Superior temporal gyrus (tissue), 1 donor: ENCODE results near the gene CAST.

Source experiments
- DNase-seq: peaks from one replicate; pipeline ENCODE4 v3.0.0-alpha.2; 2016; ENCODE audit errors: extremely low spot score

CAST gene

DNA sequence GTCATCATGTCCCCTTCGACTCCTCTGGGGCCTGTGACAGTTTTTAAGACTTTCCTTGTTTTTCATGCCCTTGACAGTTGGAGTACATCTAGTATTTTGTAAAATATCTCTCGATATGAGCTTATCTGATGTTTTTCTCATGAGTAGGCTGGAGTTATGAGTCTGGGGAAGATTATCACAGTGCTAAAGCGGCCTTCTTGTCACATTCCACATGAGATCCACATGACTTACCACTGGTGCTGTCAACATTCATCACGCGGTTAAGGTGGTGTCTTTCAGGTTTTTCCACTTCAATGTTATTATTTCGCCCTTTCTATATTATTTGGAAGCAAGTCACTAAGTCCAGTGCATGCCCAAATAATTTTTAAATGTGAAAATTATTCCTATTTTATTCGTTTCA lies 17.1 kb upstream of the CAST start:
- no peak for DNase-seq

DNA sequence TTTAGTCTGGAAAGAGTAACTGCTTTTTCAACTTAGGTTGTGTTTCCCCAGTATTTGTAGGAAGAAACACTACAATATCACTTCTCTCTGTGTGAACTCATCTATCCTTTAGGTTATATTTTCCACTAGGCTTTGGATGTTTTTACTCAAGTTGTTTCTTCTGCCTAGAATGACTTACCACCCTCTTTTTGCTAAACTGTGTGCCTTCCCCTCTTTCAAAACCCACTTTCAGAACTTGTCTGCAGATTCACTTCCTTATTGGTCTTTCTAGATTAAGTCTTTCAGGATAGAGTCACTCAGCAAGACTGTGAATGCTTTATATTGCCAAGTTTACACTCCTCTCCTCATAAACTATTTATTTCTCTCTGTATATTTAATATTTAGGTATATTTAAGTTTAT lies 14.2 kb upstream of the CAST start:
- DNase-seq, result no peak

DNA sequence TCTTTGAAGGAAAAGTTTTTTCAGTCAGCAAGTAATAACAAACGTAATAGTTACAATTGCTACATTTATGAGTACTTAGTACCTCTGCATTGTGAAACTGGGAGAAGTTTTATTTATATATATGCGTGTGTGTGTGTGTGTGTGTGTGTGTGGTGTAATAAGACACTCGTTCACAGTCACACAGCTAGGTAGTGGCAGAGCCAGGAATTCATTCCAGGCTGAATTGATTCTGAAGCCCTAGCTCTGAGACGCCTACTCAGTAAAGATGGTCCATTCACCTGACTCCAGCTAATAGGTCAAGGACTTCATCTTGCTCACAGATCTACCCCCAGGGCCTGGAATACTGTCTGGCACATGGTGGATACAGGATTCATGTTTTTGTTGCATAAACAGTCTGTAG lies 13.6 kb upstream of the CAST start:
- no peak for DNase-seq

DNA sequence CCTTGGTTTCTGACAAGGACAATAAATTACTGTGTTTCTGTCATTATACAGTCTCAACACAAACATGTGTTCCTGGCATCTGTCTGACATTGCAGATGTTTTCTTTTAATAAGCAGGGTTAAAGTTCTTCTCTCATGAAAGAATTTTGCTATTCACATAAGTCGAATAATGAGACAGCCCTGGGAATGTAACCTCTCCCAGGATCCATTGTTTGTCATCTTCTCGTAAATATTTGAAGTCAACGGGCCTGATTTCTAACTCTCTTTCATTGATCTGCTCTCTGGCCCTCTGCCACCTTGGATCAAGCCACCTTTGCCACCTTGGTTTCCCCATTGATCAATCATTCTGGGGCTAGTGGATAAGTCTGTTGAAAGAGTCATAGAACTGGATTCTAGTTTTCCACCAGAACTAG lies 12.9 kb upstream of the CAST start:
- DNase-seq, result no peak

DNA sequence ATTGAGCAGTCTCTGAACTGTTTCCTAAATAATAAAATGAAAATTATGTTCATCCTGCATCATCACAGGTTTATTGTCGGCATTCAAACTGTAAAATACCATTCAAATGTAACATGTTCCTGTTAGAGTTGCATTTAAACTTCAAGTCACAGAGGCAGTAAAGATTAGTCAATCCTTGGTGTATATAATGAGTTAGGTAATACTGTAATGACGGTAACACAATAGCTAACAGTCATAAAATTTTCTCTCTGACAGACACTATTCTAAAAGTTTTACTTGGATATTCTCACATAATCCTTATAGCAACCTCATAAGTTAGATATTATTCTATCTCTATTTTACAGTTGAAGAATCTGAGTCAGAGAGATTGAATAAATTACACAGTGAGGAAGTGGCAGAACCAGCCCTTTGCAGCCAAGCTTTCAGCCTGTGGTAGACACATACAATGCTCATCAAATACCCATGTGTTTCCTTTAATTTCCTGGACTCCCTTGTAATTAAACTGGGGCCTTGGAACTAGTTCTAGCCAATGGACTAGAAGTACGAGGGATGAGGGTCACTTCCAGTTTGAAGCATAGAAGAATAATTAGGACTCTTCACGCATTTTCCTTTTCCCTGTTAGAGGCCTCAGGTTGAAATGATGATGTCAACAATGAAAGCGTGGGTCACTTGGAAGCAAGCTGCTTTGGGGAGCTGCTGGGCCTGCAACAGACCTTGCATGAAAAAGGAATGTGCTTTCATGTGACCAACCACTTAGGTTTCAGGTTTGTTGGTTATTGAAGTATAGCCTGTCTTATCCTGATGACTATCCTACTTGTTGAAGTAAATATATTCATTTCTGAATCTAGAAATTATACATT lies 12.3 kb upstream of the CAST start:
- no peak for DNase-seq

DNA sequence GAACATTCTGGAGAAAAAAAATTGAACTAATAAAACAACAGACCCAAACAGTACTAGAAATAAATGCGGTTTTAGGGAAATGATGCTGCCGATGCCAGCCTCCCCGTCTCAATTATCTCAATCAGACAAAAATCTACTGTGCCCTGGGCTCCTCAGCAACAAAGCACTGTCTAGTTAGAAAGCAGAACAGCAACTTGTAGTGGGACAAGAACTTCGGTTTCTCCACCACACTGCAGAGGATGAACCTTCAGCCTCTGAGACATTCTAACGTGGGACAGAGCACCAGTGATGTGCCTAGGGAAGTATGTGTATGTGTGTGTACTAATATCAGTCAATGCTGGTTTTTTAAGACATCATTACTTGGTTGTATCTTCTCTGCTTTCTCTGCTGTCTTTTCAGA lies 11.1 kb upstream of the CAST start:
- no peak for DNase-seq

DNA sequence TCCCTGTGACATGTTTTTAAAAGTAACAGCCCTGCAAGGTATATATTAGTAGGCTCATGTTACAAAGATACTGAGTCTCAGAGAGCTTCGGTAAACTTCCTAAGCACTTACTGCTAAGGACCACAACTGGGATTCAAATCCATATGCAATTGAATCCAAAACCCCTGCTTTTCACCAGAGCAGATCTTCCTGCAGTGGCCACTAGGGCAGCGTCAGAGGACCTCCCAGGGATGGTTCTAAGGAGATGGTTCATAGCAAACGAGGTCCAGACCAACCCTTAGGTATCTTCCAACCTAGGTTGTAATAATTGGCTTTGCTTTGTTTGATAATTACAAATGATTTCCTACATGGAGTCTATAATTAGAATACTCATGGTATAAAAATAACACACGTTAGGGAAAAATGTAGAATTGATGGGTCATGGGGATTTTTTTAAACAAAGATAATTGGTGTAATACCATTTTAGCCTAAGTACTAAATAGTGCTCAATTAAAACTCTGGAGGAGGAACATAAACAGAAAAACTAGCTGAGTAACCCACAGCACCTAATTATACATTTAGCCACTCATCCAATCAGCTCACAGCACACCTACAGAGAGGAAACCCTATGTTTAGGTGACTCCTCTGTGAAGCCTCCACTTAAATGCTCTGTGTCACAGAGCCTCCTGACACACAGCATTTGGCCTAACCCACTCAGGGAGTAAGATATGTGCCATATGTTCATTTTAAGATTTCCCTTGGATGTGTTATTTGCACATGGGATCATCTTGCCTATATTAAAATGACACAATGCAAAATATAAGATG lies 10.0 kb upstream of the CAST start:
- DNase-seq, result no peak

DNA sequence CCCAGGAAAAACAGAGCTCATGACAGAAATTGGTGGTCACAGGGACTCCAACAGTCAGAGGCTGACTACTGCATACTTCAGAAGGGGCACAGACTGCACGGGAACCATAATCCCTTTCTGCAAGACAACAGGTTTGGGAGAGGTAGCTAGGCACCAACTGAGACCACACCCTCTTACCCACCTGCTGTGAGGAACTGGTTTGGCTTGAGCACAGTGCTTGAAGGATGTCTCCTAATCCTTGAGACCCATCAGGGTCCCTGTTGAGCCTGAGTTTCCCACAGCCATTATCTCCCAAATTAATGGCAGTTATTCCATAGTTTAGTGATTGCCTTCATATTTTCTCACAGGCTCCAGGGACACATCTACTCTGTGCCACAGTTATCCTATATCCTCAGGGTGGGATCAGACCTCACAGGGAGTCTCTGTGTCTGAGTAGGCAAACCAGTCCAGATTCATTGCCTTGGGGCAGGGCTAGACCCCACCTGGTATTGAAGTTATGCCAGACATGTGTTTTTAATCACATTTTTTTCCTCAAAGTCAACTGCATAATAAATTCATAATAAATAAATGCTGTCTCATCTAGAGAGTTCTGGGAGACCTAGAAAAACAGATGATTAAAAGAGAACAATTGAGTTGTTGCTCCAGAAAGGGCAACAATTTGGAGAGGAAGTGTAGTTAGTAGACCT lies 9.3 kb upstream of the CAST start:
- DNase-seq, result no peak

DNA sequence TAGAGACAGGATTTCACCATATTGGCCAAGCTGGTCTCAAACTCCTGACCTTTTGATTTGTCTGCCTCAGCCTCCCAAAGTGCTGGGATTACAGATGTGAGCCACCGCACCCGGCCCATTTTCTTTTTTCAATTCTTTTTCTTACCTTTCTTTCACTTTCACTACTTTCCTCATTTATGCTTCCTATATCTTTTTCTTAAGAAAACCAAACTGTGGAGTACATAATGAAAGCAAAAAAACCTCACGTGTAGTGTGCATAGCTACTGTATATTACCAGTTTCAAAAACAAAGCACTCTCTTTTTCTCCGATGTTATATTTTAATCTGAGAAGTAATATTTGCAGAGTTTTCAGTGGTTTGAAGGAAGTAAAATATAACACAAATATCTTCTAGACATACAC lies 8.0 kb upstream of the CAST start:
- no peak for DNase-seq

DNA sequence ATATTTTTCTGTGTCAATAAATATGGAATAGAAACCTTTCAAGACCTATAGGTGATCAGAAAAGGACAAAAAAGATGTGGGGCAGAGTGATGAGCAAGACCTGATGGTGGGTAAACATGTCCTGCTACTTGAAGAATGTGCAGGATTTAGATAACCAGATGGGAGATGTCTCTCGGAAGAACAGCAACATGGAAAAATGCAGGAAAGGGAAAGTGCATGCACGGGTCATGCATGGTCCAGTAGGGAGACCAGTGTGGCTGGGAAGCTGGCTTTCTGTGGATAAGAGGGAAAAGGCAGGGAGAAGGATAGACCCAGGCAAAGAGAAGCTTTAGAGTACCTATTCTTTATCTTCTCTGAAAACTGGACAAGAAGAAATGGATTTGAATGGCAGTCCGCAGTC lies 7.1 kb upstream of the CAST start:
- no peak for DNase-seq

DNA sequence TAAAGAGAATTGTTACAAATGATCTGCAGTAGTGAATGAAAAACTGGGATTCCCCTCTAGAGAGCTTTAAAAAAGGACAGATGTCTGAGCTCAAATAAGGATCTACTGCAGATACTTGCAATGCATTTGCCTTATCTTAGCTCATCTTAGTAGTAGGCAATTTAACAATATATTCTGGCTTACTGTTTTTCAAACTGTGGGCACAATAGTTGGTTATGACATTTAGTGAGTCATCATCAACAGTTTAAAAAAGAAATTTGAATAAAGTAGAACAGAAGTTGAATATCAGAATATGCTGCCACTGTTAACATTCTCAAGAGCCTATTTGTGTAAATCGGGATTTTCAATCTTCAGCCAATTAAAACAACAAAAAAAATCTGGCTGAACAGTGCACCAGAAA lies 6.7 kb upstream of the CAST start:
- DNase-seq, result no peak

DNA sequence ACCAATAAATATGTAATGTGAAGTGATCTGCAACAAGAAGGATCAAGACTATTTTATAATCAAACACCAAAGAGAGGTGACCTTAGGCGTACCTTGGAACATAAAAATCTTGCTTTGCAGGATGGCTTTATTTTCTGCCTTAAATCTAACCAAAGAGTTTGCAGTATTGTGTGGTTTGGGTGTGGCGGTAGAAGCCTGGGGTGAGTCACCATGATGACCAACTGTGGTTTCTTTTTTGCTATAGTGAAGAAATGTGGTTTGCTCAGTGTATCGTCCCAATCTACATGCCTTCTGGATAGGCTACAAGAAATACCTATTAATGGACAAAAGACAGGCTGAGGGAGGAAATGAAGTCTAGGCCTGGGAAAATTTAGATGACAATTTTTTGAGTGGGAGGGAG lies 5.1 kb upstream of the CAST start:
- DNase-seq, result no peak

DNA sequence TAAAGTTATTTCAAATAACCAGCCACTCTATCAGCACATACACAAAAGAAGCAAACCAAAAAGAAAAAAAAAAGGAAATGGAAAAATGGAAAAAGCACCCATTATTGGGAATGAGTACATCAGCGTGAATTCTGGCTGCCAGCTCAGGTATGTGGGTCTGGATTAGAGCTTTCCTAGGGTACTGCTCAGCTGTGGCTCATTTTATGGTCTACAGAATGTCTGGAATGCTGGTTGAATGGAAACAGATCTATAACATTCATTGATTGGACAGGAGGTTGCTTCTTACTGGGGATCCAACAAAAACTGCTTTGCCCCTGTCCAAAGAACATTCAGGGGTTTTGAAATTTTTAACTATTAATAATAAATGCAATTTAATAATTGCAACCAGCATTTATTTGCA lies 3.9 kb upstream of the CAST start:
- DNase-seq, result no peak

DNA sequence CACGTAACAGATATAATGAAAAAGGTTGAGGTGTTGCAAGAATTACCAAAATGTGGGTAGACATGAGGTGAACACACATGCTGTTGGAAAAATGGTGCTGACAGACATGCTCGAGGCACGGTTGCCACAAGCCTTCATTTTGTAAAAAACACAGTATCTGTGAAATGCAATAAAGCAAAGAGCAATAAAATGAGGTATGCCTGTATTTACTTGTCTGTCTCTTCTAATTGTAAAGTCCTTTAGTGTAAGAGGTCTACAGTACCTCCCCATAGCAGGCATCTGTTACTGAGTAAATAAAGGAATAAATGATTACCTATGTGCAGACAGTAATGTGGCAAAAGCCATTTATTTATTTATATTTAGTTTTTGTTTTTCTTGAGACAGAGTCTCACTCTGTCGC lies 3.0 kb upstream of the CAST start:
- DNase-seq, result no peak

DNA sequence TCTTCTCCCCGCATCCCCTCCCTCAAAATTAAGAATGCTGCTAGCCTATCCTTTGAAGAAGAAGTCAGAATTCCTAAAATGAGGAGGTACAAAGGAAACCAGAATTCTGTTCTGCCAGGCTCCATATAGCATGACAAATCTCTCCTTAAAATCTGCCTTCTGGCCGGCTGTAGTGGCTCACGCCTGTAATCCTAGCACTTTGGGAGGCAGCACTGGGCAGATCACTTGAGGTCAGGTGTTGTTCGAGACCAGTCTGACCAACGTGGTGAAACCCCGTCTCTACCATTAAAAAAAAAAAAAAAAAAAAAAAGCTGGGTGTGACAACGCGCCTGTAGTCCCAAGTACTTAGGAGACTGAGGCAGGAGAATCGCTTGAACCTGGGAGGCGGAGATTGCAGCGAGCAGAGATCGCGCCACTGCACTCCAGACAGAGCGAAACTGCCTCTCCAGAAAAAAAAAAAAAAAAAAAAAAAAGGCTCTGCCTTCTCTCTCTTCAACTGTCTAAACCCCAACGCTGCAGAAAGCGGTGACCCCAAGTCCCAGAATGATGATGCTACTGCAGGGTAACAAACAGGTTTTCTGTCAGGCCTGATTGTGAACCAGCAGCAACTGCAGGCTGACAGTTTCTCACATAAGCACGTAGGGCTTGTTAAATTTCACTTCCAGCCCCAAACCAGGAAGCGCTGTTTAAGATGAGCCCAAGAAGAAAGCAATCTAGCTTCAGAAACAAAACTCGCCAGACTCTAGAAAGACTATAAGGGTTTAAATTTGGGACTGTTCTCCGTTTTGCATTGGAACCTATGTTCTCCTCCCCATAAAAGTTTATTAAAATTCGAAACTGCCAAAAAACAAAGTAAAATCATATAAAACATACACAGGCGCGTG lies 963 bp upstream of the CAST start:
- DNase-seq, result peak; percentile 69

DNA sequence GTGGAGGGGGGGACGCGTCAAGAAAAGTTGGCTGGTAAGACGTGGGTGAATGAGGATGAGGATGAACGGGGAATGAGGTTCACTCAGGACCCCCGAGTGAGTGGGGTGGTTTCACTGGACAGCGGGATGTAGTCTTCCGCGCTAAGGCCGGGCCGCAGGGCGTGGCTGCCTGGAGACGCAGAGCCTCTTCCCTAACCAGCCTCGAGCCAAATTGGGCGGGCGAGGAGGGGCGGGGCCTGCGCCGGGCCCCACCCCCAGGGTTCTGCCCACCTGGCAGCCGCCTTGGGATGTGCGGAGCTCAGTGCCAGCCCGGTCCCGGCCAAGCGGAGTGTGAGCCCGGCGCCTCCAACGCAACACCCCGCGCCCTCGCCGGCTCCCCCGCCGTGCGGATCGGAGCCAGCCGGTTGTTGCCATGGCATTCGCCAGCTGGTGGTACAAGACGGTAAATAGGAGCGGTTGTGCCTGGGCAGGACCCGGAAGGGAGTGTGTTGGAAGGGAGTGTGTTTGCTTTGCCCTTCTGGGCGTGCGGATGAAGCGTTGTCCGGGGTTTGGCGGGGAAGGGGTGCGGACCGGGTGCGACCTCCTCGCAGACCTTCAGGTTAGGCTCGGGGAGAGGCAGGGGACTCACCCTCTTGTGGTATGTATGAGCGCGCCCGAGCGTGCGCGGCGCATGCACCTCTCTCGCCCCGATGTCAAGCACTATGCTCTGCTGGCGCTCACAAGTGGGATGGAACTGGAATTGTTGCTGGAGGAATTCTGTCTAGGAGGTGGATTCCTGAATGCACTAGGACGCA lies 746 bp downstream of the CAST start:
- DNase-seq, result peak; percentile 84

DNA sequence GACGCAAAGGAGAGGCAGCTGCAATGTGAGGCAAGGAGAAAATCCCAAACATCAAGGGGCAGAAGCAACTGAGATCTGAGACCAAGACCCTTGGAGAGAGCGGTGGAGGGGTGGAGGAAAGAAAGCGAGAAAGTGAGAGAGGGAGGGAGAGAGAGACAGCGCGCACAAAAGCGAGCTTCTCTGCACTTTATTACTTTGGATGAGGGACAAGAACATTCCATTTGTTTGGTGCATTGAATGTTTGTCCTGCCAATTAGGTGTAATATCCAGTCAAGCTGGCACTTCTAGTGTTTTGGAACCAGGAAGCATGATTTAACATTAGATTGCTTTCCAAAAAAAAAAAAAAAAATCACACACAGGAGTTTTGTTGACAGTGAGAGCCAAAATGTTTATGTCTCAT lies 1.4 kb downstream of the CAST start:
- DNase-seq, result peak; percentile 44

DNA sequence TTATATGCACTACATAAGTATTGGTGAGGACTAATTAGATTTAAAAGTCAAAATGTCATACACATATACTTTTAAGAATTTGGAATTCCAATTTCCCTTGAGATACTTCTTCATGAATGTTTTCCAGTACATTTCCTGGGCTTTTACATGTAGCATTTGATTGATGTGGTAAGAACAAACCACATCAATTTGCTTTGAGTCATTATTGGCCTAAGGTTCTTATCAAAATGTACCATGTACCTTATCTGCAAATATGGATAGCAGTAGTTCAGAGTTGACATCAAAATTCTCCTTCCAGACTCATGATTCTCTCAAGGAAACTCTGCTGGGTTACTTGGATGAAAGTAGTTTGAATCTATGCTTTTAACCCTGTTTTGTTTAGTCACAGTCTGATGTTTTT lies 2.5 kb downstream of the CAST start:
- no peak for DNase-seq

DNA sequence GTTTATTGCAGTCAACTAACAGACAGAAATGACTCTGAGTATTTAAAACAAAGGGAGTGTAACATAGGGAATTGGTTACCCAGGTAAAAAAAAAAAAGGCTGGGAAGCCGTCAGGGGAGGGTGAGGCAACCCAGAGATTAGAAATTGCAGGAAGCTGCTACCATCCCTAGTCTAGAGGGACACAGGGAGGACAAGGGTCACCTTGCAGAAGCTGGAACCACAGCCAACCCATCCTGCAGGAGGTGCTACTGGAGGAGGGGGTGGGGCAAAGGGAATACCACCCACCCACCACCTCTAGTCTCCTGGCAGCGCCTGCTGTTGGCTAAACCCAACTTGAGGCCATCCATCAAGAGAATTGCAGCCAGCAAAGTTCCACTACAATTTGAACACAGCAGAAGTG lies 6.5 kb downstream of the CAST start:
- DNase-seq, result no peak

DNA sequence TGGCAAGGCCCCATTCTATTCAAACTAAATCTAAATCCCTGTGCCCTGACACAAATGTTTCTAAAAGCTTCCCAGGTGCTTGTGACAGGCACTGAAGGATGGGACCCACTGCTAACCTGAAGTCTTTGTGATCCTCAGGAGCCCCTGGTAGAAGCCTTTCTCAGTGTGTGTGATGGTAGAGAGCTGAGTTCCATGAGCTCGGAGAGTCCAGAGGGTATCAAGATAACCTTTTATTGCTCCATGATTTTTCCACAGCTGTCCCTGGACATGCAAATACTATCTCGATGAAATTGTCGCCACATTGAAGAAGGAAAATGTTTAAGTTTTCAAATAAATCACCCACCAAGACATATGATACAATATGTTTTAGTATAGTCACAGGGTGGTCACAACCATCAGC lies 7.7 kb downstream of the CAST start:
- DNase-seq, result no peak

DNA sequence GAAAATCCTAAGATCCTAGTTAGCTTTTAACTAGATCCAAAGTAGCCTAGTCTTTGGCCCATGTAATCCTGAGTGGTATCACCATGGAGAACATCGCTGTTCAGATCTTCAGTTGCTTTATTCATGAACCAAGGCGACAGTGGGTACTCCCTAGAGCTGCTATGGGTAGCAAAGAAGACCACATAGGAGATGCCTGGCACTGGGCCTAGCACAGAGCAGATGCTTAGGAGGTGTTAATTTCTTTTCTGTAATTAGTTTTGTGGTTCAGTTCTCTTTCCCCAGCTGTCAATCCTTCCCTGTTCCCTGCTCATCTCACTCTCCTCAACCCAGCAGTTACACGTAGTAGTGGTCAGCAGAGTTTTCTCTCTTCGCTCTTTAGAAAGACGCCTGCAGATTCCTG lies 9.3 kb downstream of the CAST start:
- DNase-seq, result no peak
